ENCODE results near the gene SH2D3C. TPM values are rescaled to one million over a fixed set of nuclear protein-coding genes. Genes with fewer than 3 reads are reported as not detected.

Gene SH2D3C
- total and polyA plus RNA-seq, 2 of the 8 experiments (the other 6 are each of a cell fraction or from before 2014, with no cell fraction given), result 6.4 to 8.1 TPM

- Histone ChIP-seq H3K79me2 (ENCODE audit: control insufficient read depth in 1 of 2, insufficient read depth in 2 of 2, low read length in 2 of 2) (no peaks in the 10 kb centered on the region), H3K18ac (ENCODE audit: extremely low read depth, low read length) (no peak overlapping the region), H3K14ac (ENCODE audit: insufficient read length) (no peak overlapping the region), H3K56ac (replicated peaks; ENCODE audit: insufficient read length, low read depth, low read length) (no peak overlapping the region), H3K36me3 (ENCODE audit: control insufficient read depth in 2 of 4, insufficient read depth in 4 of 4, low read length in 3 of 4) (peaks cover 0 to 6% (median 2%) of the 10 kb centered on the region in 4 experiments; a peak in 2 of 8 replicates), H2AFZ (ENCODE audit: low read length) (no peak overlapping the region), H2AK5ac (ENCODE audit: low read depth, low read length) (no peak overlapping the region), H4K8ac (ENCODE audit: extremely low read depth, insufficient read depth, low read length) (no peak overlapping the region), H4K20me1 (replicated peaks in 1 of 2; ENCODE audit: control insufficient read depth in 1 of 2, insufficient read depth in 2 of 2, low read length in 2 of 2) (no peaks in the 10 kb centered on the region), H3K9ac (replicated peaks in 1 of 4; ENCODE audit: extremely low read depth in 1 of 4, low read depth in 3 of 4, low read length in 3 of 4) (no peak overlapping the region), H2BK5ac (ENCODE audit: low read depth, low read length) (no peak overlapping the region), H2BK15ac (ENCODE audit: low read length) (no peak overlapping the region), H3K23ac (ENCODE audit: insufficient read length) (no peak overlapping the region), H3K79me1 (ENCODE audit: low read depth, low read length) (no peaks in the 10 kb centered on the region), H3K27me3 (replicated peaks in 1 of 4; ENCODE audit: control insufficient read depth in 3 of 4, extremely low read depth in 1 of 4, insufficient read depth in 3 of 4, low read length in 3 of 4) (no peaks in the 10 kb centered on the region), H3K23me2 (ENCODE audit: low read depth, low read length) (no peaks in the 10 kb centered on the region), H4K91ac (replicated peaks; ENCODE audit: insufficient read length, low read length) (no peak overlapping the region), H3K4ac (replicated peaks; ENCODE audit: insufficient read length, low read depth, low read length) (no peak overlapping the region), H3K4me2 (ENCODE audit: insufficient read depth in 1 of 2, low read depth in 2 of 2, low read length in 2 of 2) (no peak overlapping the region), H4K5ac (ENCODE audit: insufficient read length, low read depth, low read length) (no peak overlapping the region), H2BK12ac (ENCODE audit: low read depth, low read length) (no peak overlapping the region), H2BK120ac (replicated peaks; ENCODE audit: low read depth, low read length) (no peak overlapping the region), H3K4me3 (ENCODE audit: extremely low read depth in 1 of 4, insufficient read depth in 2 of 4, low read depth in 3 of 4, low read length in 4 of 4) (no peak overlapping the region), H3K9me3 (ENCODE audit: insufficient read depth in 2 of 2, low read depth in 1 of 2, low read length in 1 of 2) (no peaks in the 10 kb centered on the region), H3K4me1 (replicated peaks in 1 of 4; ENCODE audit: control insufficient read depth in 3 of 4, insufficient read depth in 4 of 4, low read length in 3 of 4) (no peaks in the 10 kb centered on the region), H3K27ac (ENCODE audit: low read depth, low read length) (no peak overlapping the region; the same call in 1 of the 2 replicates), H2BK20ac (ENCODE audit: low read length) (no peak overlapping the region)
- FAIRE-seq (no peak), DNase-seq (ENCODE audit: low read depth in 1 of 2, low spot score in 2 of 2) (no peak)
- ChIA-PET CTCF (ENCODE audit: partially characterized antibody) (interaction anchor here (0.5 to 1.9 kb wide), 6 partner anchors 16 to 312 kb away, joined by 3 to 5 read pairs (median 3); no protein-coding TSS in a partner anchor), POLR2A (ENCODE audit: partially characterized antibody) (no interaction called here)
- TF ChIP-seq USF2 (IDR thresholded peaks at IDR 0.05; ENCODE audit: low read length), result no peak
- TF ChIP-seq CHD1 (IDR thresholded peaks at IDR 0.05; ENCODE audit: low read depth, low read length), result no peak
- TF ChIP-seq SIX5 (IDR thresholded peaks at IDR 0.05; ENCODE audit: low read depth, low read length), result no peak
- TF ChIP-seq POLR2AphosphoS5 (IDR thresholded peaks at IDR 0.05; ENCODE audit: low read depth, low read length), result no peak
- no peak for TF ChIP-seq CREB1 (IDR thresholded peaks at IDR 0.05)
- no peak for TF ChIP-seq SIN3A (conservative IDR thresholded peaks at IDR 0.05 in 1 of 2, IDR thresholded peaks at IDR 0.05 in 1 of 2; ENCODE audit: low read depth in 1 of 2, low read length in 2 of 2)
- no peak for TF ChIP-seq TAF7 (optimal IDR thresholded peaks at IDR 0.05; ENCODE audit: borderline replicate concordance, low read depth, low read length)
- 92% methylated on average over 13 of the region's 13 CpGs; no CpG with 5 or more reads in 1 of the 2 experiments for WGBS, 2 experiments (ENCODE audit: extremely low coverage in 1 of 2, insufficient coverage in 1 of 2, insufficient read length in 1 of 2, insufficient replicate concordance in 2 of 2, low coverage in 1 of 2, low lambda C conversion rate in 2 of 2, missing lambda C conversion rate in 1 of 2)
Measured at GRCh38 chr9:127689329-127690000, 89.0 kb downstream of the SH2D3C start.
